GM19351 (cell line): Measurements from ENCODE around the gene TSPAN11.

Experiments
- ATAC-seq: cut with Tn5 transposase; IDR thresholded peaks from one replicate; pipeline ENCODE4 v1.9.1; 2021; ENCODE audit warnings: mild to moderate bottlenecking, moderate library complexity; ENCODE audit not compliant: unreplicated experiment

The TSPAN11 gene

DNA sequence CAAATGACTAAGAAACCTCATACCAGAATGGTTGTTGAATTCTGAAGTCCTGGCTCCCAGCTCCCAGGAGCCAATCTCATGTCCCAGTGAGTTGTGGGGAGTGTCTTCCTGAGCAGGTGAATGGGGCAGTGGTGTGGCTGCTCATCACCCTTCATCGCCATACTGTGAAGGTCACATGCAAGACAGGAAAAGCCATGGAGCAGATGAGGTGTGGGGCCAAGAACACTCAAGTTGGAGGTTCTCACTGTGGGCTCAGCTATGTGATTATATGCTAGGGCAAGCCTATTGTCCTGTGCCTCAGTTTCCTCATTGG, 16.6 kb upstream of the TSPAN11 start:
- no peak for ATAC-seq

DNA sequence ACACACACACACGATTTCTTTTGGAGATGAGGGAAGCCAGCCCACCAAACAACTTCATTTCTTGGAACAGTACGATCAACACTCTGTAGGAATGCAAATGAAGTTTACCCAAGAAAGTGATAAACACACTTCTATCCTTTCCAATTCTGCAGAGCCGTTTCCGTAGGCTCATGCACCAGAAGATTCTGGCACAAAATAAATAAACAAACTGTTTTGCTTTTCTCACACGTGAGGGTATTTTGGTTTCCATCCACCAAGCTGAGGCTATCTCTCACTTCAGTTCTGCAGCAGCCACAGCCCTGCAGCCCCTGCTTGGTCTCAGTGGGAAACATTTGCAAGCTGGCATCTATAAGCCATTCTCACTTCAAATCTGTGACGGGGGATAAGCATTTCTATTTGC, 15.3 kb upstream of the TSPAN11 start:
- no peak for ATAC-seq

DNA sequence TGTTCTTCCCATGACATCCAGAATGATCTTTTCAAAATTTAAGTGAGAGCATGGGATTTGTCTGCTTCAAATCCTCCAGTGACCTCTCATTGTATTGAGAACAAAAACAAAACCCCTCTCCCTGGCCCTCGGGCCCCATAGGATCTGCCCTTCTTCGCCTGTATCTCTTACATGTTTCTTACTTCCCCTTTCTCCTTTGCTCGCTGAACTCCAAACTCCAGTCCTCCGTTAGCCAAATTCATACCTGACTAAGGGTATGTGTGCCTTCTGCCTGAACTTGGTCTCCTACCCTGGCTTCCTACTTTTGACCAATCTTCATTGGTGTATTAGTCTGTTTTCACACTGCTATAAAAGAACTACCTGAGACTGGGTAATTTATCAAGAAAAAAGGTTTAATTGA, 13.2 kb upstream of the TSPAN11 start:
- ATAC-seq, result peak; percentile 67

DNA sequence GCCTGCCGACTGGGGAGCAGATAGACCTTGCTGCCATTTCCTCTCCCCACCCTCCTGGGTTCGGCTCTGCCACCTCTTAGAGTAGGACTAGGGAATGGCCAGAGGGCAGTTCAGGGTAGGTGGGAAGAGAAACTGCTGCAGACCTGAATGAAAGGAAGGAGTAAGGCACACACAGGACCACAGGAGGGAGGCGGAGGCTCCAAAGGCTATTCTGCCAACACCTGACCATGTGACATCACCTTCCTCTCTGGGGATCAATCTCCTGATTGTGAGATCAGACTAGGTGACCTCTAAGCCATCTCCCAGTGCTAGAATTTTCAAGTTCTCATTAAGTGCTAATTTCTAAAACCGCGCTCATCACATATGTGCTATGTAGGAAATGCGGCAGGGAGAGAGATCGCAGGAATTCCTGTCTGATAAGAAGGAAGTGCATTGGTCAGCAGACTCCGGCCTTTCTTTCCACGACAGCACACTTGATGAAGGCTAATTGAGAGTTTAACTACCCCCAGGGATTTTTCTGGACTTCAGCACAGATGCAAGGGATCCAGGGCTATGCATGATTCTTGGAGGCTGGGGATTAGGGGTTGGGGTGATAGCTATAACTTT, 11.5 kb upstream of the TSPAN11 start:
- no peak for ATAC-seq

DNA sequence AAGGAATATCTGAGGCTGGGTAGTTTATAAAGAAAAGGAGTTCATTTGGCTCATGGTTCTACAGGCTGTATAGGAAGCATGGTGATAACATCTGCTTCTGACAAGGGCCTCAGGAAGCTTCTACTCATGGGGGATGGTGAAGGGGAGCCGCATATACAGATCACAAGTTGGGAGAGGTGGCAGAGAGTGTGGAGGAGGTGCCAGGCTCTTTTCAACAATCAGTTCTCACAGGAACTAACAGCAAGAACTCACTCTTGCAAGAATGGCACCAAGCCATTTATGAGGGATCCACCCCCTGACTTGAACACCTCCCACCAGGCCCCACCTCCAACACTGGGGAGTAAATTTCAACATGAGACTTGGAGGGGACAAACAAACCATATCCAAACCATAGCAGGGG, 3.5 kb upstream of the TSPAN11 start:
- ATAC-seq, result no peak

DNA sequence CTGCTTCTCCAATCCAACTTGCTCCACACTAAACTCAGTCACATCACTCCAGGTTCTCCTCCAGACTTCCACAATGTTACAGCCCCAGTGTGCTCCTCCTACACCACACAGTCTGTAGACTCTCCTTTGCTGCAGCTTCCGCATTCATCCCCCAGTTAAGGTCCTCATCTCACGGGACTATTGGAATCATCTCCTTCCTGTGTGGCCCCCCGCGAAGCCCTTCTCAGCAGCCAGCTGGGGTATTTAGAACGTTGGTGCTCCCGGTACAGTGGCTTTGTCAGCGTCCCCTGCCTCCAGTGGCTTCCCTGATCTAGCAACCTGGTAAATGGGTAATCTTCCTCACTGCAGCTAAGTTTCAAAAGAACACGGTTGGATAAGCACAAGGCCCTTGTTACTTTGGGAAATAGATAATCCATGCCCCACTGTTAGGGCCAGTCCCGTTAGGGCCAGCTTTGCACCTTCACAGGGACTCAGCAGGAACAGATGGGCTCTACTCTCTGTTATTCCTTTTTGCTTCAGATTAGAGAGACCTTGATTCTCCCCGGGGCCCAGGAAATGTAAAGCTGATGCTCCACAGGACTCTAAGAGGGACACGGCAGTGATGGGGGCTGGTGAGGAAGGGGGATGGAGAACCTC, 823 bp upstream of the TSPAN11 start:
- ATAC-seq, result no peak

DNA sequence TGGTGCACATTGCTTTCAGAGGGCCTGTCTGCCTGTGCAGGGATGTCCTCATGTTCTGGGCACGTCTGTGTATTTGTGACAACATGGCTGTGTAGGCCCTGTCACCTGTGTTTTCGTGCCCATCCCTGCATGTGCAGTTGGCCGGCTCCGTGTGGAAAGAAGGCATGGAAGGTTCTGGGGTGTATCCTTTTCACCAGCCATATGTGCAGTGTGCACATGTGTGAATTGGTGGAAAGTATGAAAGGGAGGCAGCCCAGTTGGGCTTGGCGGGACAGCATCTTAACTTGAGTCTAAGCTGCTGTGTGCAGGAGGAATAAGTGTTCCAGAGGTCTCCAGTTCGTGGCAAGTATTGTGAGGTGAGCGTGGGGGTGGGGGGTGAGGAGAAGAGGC, 669 bp downstream of the TSPAN11 start:
- no peak for ATAC-seq

DNA sequence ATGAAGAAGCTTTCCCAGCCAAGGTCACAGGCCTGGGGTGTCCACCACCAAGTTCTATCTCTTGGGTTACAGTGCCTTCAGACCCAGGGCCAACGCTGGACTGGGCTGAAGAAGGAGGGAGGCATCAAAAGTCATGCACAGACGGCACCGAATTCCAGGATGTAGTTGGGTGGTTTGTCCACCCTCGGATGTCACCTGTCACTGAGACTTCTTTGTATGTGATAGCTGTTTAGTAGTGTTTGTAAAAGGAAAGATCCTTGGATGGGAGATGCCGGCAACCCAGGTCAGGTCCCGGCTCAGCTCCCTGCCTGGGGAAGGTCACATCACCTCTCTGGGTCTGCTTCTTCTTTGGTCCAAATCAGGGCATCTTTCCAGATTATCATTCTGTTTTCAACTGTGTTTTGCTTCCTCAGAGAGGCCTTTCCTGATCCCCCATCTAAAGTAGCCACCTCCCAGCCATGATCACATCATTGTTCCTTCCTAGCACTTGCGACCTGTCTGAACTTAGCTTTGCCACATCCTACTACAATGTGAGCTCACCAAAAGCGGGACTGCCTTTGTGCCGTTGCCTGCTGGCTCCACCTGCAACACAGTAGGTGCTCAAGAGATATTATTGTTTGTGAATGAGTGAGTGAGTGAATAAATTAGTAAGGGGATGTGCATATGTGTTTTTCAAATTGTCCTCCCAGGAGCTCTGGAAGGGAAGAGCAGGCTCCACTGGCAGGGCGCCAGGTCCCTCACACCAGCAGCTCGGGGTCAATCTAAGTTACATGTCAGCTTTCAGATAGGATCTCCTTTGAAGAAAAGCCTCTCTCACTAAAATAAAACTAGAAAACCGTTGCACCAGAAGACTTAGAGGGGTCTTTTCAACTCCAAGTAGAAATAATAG, 2.1 kb downstream of the TSPAN11 start:
- no peak for ATAC-seq

DNA sequence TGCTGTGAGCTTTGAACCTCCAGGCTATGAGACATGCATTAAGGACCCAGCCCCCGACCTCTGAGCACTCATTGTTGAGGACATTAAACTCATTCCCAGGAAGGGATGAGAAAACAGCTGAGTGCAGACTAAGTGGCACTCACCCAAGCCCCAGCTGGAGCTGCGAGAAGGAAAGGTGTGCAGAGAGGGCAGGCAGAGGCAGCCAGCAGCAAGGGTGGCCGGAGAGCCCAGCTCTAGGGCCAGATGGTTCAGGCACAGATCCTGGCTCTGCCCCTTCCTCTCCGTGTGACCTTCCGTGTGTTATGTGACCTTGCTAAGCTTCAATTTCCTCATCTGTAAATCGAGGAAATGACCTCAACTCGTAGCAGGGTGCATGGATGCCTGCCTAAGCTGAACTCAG, 3.7 kb downstream of the TSPAN11 start:
- ATAC-seq, result no peak

DNA sequence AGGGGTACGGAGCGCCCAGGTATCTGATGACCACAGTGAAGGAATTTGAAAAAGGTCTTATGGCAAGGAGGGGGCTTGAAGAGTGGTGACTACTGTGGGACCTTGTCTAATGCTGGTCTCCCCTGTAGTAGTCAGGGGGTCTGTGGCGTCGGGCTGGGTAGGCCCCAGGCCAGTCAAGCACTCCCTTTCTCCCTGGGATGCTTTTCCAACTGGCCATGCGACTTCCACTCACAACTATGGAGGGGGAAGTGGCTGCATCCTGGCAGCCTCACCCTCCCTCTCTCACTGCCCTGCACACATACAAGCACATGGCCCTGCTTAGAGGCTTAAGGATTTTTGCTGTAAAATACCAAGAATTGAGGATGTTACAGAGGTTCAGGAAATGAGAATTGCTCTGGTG, 4.1 kb downstream of the TSPAN11 start:
- ATAC-seq, result no peak

DNA sequence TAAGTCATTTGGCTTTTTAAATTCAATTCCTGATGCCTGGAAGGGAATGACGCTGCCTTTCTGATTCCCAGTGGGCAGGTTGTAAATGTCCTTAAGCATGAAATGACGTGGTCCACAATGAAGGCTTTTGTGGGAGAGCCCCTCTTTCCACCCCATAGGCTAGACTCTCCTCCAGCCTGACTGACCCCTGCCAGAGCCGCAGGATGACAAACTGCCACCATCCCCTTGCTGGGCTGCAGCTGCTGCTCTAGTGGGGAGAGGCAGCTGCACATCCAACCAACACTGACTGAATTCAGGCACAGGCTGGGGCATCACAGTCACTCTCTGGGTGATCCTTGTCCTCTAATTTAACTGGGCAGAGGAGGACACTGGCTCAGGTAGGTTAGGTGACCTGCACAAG, 6.3 kb downstream of the TSPAN11 start:
- no peak for ATAC-seq

DNA sequence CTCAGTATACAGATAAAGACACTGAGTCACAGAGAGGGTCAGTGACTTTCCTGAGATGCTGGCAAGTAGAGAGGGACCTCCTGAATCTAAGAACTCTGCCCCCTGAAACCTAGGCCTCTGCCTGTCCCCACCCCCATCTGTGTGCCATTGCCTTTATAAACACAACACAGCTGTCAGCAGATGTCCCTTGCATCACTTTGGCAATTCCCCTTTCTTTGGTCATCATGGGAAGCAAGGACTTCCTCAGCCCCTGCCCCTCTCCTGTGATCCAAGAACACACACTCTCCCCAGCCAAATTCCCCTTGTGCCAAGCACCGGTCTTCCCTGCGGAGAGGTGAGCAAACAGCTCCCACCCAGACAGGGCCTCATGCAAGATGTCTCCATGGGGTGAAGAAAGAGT, 8.3 kb downstream of the TSPAN11 start:
- ATAC-seq, result no peak

DNA sequence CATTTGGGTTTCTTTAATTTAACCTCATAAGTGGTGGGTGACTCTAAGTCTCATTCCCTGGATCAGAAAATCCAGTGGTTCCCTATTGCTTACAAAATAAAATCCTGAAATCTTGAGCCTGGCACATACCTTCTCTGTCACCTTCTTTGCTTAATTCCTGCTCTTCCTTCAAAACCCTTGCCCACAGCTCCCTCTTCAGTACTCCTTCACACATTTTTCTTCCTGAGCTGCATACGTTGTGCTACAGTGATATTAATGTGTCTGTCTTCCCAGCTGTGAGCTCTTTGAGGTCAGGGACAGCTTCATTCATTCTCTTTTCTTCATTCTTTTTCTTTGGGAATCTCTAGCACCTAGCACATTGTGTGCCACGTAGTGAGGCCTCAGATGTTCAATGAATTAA, 9.5 kb downstream of the TSPAN11 start:
- ATAC-seq, result no peak

DNA sequence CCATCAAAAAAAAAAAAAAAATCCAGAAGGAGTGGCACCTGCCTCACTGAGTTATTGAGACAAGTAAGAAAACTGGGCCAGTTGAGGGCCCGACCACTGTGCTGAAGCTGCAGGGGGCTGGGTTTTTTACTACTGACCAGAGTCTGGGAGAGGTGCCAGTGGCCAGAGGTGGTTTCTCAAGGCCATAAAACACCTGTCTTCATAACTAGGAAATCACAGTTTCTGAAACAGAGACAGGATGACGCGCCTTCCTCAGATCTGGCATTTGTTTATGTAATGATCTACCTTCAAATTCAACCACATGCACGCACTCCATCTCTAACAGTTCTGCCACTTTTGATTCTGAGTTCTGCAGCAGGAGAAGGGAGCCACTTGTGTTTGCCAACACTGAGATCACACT, 12.7 kb downstream of the TSPAN11 start:
- no peak for ATAC-seq

DNA sequence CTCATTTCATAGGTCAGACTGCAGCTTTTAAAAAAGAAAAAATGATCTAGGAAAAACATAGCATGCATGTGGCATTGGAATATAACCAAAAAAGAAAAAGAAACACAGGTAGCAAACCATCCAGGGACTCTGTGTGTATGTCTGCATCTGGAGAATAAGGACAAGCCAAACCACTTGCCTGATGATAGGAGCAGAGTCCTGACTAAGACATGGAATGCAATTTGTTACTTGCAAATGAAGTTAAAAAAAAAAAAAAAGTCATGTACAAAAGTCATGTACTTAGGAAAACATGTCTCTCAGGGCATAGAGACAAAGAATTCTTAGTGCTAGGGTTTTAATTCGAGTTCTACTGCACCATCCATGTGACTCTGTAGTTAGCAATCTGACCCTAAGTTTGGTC, 15.9 kb downstream of the TSPAN11 start:
- no peak for ATAC-seq

DNA sequence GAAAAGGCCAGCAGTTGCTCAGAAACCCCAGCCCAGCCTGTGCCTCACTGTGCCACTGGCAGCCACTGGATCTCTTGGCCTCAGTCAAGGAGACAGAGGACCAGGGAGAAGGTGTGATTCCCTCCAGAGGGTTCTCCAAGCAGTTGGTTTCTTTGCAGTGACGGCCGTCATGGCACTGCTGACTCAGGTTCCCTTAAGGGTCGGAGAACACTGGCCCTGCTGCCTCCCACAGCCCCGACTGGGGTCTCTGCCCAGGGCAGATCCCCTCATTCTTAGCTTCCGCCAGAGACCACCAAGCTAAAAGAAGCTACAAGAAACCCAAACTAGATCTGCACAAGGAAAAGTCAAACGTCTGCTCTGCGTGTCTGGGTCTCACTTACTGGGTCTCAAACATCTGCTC, 16.4 kb downstream of the TSPAN11 start:
- no peak for ATAC-seq

DNA sequence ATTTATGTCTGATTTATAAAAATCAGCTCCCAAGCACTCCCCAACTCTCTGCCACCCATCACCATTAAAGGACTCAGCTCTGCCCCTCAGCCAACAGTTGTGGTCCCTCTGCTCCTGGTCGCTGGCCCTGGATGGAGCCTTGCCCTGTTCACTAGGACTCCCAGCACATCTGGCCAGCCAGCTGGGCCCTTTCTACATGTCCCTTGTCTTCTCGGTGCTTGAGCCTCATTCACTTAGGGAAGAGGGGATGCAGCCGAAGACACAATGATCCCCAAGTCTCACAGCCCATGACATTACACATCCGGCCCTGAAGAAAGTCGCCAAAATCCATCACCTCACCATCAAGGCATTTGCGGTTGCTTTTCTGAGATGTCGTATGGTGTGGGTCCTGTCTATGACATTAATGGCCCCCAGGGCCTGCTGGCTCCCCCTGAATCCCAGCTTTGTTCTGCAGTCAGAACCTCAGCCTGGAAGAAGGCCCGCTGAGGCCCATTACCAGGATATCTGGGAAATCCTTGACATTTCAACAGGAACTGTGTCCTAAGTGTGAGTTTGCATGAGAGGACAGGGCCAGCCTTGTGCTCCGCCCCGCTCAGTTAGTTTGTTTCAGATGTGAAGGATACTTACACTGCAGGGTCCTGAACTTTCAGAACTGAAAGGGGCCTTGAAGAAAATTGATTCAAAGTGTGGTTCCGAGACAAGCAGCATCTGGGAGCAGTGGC, 19.1 kb downstream of the TSPAN11 start:
- ATAC-seq, result no peak

DNA sequence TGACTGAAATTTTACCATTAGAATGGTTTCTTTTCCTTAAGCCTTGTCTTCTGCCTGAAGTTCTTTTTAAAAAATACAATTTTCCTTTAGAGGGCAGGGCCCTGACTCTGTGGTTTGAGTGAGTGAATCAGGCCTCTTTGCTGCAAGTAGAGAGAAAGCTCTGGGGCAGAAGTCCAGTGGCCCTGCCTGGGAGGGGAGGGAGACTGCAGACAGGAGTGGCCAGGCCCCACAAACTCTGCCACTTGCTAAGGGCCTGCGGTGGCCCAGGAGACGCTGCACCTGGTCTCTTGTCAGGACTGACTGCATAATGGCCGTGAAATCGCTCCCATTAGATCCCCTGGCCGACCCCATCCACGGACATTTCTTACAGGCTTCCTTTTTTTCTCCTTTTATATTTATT, 25.5 kb downstream of the TSPAN11 start:
- no peak for ATAC-seq

DNA sequence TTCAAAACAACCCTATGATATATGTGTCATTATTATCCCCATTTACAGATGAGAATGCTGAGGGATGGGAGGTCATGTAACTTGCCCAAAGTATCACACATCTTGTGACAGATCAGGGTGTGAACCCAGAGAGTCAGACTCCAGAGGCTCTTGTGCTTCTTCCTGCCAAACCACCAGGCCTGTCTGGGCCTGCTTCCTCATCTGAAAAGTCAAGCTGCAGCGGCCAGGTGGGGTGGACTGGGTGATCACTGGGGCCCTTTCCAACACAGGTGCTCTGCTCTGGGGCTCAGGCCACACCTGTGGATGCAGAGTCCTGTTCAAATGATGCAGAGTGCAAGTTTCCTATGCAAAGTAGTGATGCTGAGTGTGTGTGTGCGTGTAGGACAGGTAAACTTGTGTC, 26.7 kb downstream of the TSPAN11 start:
- no peak for ATAC-seq

DNA sequence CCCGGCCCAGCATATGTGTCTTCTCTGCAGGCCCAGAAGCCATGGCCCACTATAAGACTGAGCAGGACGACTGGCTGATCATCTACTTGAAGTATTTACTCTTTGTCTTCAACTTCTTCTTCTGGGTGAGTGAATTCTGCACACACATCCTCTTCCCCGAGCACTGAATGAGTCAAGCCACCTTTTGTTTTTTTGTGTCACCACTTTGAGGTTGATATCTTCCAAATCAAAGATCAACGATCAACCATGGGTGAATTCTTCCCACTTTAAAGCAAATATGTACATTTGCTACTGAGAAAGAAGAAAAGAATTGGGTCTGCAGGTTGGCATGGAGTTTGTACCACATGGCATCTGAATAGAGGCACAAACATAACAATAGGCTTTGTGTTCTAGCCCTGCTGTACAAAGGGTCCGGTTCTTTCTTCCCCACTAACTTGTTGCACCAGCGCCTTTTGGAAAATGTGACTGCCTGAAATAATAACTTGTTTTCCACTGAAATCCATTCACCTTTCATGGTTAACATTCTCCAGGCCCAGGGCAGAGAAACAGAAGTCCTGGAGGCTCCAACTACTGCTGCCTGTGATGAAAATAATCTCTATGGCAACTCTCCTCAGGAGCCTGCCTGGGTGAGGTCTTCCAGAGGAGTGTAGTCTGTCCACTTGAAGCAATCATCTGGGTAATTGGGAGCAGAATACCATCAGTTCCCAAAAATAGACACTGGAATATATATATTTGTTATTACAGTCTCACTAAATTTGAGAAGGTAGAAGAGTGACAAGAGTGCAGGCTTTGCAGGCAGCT, 27.6 kb downstream of the TSPAN11 start:
- no peak for ATAC-seq

DNA sequence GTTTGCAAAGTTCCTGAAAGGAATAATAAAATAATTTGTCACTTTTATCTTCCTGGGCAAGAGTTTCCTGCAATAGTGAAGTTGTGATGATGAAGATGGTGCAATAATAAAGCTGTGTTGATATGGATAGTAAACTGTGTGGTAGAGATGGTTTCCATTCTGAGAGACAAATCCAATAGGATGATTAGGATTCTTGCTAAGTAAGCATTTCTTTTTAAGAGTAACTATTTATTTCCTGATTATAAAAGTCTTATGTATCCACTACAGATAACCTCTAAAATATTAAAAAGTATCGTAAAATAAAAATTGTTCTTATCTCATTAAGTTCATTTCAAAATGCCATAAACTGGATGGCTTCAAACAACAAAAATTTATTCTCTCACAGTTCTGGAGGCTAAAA, 28.7 kb downstream of the TSPAN11 start:
- ATAC-seq, result no peak
